ENCODE data around the gene SYT2.
"Not testable (repeated sequence)": the region's sequence is repeated elsewhere in the genome, so short reads cannot be mapped to it uniquely, and the experiment has no call there.

Gene SYT2

GRCh38 chr1:202563818-202564217 lies 146.4 kb downstream of the SYT2 start:
- no peaks in the 10 kb centered on the region for H3K36me3 ChIP-seq (ENCODE audit: control insufficient read depth, insufficient read depth, low read length, severe bottlenecking)
- no peaks in the 10 kb centered on the region for H3K27me3 ChIP-seq (replicated peaks; ENCODE audit: control insufficient read depth, insufficient read depth, low read length)
- peaks cover 56% of the 10 kb centered on the region for H3K4me1 ChIP-seq (ENCODE audit: control insufficient read depth, insufficient read depth, low read length)
- no peaks in the 10 kb centered on the region for H3K9me3 ChIP-seq (ENCODE audit: control insufficient read depth, low read length)
- no peak for DNase-seq (ENCODE audit: low read depth)
- no peak overlapping the region for H3K4me3 ChIP-seq (ENCODE audit: low read length)
- H3K9ac ChIP-seq (ENCODE audit: low read length): no peak overlapping the region

DNA sequence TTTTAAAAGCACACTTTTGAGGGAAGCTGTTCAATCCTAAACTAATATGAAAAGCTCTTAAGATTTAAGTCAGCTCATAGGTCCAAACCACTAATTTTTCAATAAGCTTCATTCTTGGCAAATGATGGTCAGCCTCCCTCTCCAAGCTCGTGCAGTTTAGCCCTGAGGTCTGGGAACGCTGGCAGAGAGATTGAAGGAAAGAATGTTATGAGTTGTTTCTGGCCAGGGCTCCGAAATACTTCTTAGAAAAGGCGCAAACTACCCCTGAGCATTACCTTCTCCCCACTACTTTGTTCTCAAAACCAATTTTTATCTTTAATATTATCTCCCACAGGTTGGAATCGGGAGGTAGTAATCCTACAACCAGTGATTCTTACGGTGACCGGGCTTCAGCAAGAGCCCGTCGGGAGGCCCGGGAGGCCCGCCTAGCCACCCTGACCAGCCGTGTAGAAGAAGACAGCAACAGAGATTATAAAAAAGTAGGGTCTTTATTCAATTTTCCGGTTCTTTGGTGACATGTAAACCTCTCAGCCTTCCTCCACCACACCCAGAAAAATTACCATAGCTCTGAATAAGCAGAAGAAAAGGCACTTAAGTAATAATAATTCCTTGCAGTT lies 147.7 kb downstream of the SYT2 start:
- peak; percentile 24 for DNase-seq (ENCODE audit: low read depth)
- Histone ChIP-seq H3K4me1 (ENCODE audit: control insufficient read depth, insufficient read depth, low read length) (peaks cover 49% of the 10 kb centered on the region), H3K36me3 (ENCODE audit: control insufficient read depth, insufficient read depth, low read length, severe bottlenecking) (no peaks in the 10 kb centered on the region), H3K9ac (ENCODE audit: low read length) (no peak overlapping the region), H3K27me3 (replicated peaks; ENCODE audit: control insufficient read depth, insufficient read depth, low read length) (no peaks in the 10 kb centered on the region), H3K9me3 (ENCODE audit: control insufficient read depth, low read length) (no peaks in the 10 kb centered on the region), H3K4me3 (ENCODE audit: low read length) (no peak overlapping the region)

DNA sequence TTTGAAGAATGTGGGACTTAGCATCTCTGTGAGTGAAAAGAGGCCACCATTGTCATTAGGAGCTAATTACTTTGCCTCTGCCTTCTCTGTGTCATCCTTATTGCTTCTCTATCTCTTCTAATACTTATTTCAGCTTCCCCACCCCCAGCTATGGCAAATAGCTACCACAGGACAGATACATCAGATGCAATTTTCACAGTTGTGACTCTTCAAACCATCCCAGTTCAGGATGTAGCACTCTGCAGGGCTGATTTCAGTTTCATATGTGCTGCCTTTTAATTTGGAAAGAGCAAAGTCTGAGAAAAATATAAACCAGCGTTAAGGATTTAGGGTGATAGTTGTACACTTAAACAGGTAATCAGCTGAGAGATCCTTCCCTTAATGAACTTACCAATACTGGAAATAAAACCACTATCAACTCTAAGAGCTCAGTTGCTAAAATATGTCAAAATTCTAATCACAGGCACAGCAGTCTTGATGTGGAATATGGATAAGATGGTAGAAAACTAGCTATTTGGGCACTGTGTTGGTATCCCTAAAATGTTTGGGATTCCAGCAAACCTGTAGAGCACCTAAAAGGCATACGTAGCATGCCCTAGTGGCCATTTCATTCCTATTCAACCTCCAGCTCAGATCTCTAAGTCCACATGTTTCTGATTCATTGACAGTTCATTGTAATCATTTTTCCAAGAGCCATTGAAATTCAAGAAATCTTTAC lies 148.4 kb downstream of the SYT2 start:
- Histone ChIP-seq H3K9ac (ENCODE audit: low read length) (no peak overlapping the region), H3K4me3 (ENCODE audit: low read length) (no peak overlapping the region), H3K4me1 (ENCODE audit: control insufficient read depth, insufficient read depth, low read length) (peaks cover 42% of the 10 kb centered on the region), H3K9me3 (ENCODE audit: control insufficient read depth, low read length) (no peaks in the 10 kb centered on the region), H3K36me3 (ENCODE audit: control insufficient read depth, insufficient read depth, low read length, severe bottlenecking) (no peaks in the 10 kb centered on the region), H3K27me3 (replicated peaks; ENCODE audit: control insufficient read depth, insufficient read depth, low read length) (no peaks in the 10 kb centered on the region)
- DNase-seq (ENCODE audit: low read depth): no peak

DNA sequence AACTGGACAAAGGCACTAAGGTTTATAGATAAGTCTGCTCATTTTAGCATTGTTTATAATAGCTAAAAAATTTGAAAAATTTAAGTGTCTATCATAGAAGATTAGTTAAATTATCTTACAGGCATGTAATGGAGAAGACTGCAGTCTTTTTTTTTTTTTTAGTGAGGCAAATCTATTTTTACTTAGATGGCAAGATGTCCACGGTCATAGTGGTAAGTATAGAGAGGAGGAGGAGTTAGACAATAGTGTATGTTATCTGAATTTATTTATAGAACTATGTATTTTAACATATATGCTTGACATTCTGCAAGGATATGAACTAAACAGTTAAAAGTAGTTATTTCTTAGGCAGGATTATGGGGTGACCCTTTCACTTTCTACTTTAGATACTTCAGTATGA lies 149.0 kb downstream of the SYT2 start:
- peaks cover 36% of the 10 kb centered on the region for H3K4me1 ChIP-seq (ENCODE audit: control insufficient read depth, insufficient read depth, low read length)
- H3K9me3 ChIP-seq (ENCODE audit: control insufficient read depth, low read length): no peaks in the 10 kb centered on the region
- no peak overlapping the region for H3K4me3 ChIP-seq (ENCODE audit: low read length)
- no peak for DNase-seq (ENCODE audit: low read depth)
- H3K36me3 ChIP-seq (ENCODE audit: control insufficient read depth, insufficient read depth, low read length, severe bottlenecking): no peaks in the 10 kb centered on the region
- H3K9ac ChIP-seq (ENCODE audit: low read length): no peak overlapping the region
- no peaks in the 10 kb centered on the region for H3K27me3 ChIP-seq (replicated peaks; ENCODE audit: control insufficient read depth, insufficient read depth, low read length)

DNA sequence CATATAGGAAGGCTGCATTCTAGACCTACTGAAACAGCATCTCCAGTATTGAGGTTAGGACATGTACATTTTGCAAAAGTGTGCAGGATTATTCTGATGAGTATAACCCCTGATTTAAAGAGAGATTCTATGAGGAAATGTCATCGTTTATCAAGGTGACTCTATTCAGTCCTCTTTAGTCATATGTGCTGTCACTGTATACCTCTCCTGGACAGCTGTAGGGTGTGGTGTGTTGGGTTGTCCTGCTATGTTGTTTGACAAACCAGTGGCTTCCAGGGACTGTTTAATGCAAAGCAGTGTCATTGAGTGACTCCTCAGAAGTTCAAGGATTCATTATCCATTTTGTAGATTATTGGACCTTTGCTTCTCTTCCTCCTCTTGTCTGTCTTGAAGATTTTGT lies 152.6 kb downstream of the SYT2 start:
- not testable (repeated sequence) for H3K9me3 ChIP-seq (ENCODE audit: control insufficient read depth, low read length); DNase-seq (ENCODE audit: low read depth); H3K36me3 ChIP-seq (ENCODE audit: control insufficient read depth, insufficient read depth, low read length, severe bottlenecking); H3K27me3 ChIP-seq (replicated peaks; ENCODE audit: control insufficient read depth, insufficient read depth, low read length); H3K4me3 ChIP-seq (ENCODE audit: low read length); H3K9ac ChIP-seq (ENCODE audit: low read length)
- H3K4me1 ChIP-seq (ENCODE audit: control insufficient read depth, insufficient read depth, low read length): peaks cover 29% of the 10 kb centered on the region

DNA sequence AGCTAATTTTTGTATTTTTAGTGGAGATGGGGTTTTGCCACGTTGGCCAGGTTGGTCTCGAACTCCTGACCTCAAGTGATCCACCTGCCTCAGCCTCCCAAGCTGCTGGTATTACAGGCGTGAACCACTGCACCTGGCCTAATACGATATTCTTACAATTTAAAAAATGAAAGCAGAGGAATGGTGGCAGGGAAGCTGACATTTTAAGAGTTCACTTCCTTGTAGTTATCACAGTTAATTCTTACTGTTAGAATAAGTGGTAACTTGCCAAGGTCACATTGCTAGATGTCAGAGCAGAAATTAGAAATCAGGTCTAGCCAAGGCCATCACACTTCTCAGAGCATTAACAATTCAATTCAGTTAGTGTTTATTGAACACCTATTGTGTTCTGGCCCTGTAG lies 154.2 kb downstream of the SYT2 start:
- not testable (repeated sequence) for H3K4me3 ChIP-seq (ENCODE audit: low read length); H3K9ac ChIP-seq (ENCODE audit: low read length); H3K36me3 ChIP-seq (ENCODE audit: control insufficient read depth, insufficient read depth, low read length, severe bottlenecking); DNase-seq (ENCODE audit: low read depth); H3K27me3 ChIP-seq (replicated peaks; ENCODE audit: control insufficient read depth, insufficient read depth, low read length); H3K9me3 ChIP-seq (ENCODE audit: control insufficient read depth, low read length)
- H3K4me1 ChIP-seq (ENCODE audit: control insufficient read depth, insufficient read depth, low read length): peaks cover 19% of the 10 kb centered on the region

GRCh38 chr1:202554619-202555018 lies 155.6 kb downstream of the SYT2 start:
- H3K9ac ChIP-seq (ENCODE audit: low read length); H3K9me3 ChIP-seq (ENCODE audit: control insufficient read depth, low read length); H3K36me3 ChIP-seq (ENCODE audit: control insufficient read depth, insufficient read depth, low read length, severe bottlenecking); H3K27me3 ChIP-seq (replicated peaks; ENCODE audit: control insufficient read depth, insufficient read depth, low read length); DNase-seq (ENCODE audit: low read depth); H3K4me3 ChIP-seq (ENCODE audit: low read length): not testable (repeated sequence)
- H3K4me1 ChIP-seq (ENCODE audit: control insufficient read depth, insufficient read depth, low read length): peaks cover 19% of the 10 kb centered on the region

DNA sequence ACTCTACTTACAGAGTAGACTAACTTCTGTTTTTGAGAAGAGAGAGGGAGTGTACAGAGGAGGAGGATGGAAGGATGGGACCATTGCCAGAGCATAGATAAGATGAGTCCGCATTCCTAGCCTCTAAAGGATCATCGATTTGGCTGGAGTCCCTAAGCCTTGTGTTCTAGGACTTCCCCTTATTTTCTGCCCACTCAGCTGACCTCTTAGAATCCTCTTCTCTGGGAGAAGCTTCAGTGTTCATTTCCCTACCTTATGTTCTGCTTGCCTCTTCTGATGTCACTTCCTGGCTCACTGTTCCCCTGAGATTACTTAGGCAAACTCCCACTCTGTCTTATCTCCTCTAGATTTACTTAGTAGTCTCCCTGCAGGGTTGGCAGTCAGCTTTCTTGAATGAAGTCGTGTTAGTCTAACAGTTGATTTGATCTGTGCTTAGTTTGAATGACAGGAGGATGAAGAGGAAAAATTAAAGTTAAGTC lies 156.7 kb downstream of the SYT2 start:
- Histone ChIP-seq H3K4me1 (ENCODE audit: control insufficient read depth, insufficient read depth, low read length) (peaks cover 19% of the 10 kb centered on the region), H3K4me3 (ENCODE audit: low read length) (no peak overlapping the region), H3K9me3 (ENCODE audit: control insufficient read depth, low read length) (no peaks in the 10 kb centered on the region), H3K27me3 (replicated peaks; ENCODE audit: control insufficient read depth, insufficient read depth, low read length) (no peaks in the 10 kb centered on the region), H3K9ac (ENCODE audit: low read length) (no peak overlapping the region), H3K36me3 (ENCODE audit: control insufficient read depth, insufficient read depth, low read length, severe bottlenecking) (no peaks in the 10 kb centered on the region)
- DNase-seq (ENCODE audit: low read depth): peak; percentile 10

- not testable (repeated sequence) for H3K27me3 ChIP-seq (replicated peaks; ENCODE audit: control insufficient read depth, insufficient read depth, low read length); DNase-seq (ENCODE audit: low read depth)
Measured at GRCh38 chr1:202553078-202553477, 157.2 kb downstream of the SYT2 start.

GRCh38 chr1:202552615-202553014 lies 157.6 kb downstream of the SYT2 start:
- H3K27me3 ChIP-seq (replicated peaks; ENCODE audit: control insufficient read depth, insufficient read depth, low read length); H3K36me3 ChIP-seq (ENCODE audit: control insufficient read depth, insufficient read depth, low read length, severe bottlenecking); H3K9ac ChIP-seq (ENCODE audit: low read length); H3K9me3 ChIP-seq (ENCODE audit: control insufficient read depth, low read length); H3K4me3 ChIP-seq (ENCODE audit: low read length): not testable (repeated sequence)
- peaks cover 13% of the 10 kb centered on the region for H3K4me1 ChIP-seq (ENCODE audit: control insufficient read depth, insufficient read depth, low read length)
- DNase-seq (ENCODE audit: low read depth): peak; percentile 76

More at GRCh38 chr1:202553078-202553477, 157.2 kb downstream of the SYT2 start:
- H3K9ac ChIP-seq (ENCODE audit: low read length); H3K36me3 ChIP-seq (ENCODE audit: control insufficient read depth, insufficient read depth, low read length, severe bottlenecking); H3K4me3 ChIP-seq (ENCODE audit: low read length); H3K9me3 ChIP-seq (ENCODE audit: control insufficient read depth, low read length): not testable (repeated sequence)
- peaks cover 17% of the 10 kb centered on the region for H3K4me1 ChIP-seq (ENCODE audit: control insufficient read depth, insufficient read depth, low read length)

- H3K36me3 ChIP-seq (ENCODE audit: control insufficient read depth, insufficient read depth, low read length, severe bottlenecking): no peaks in the 10 kb centered on the region
- H3K9ac ChIP-seq (ENCODE audit: low read length): no peak overlapping the region
- peaks cover 16% of the 10 kb centered on the region for H3K4me1 ChIP-seq (ENCODE audit: control insufficient read depth, insufficient read depth, low read length)
- no peaks in the 10 kb centered on the region for H3K27me3 ChIP-seq (replicated peaks; ENCODE audit: control insufficient read depth, insufficient read depth, low read length)
- DNase-seq (ENCODE audit: low read depth): peak; percentile 9
- no peak overlapping the region for H3K4me3 ChIP-seq (ENCODE audit: low read length)
- no peaks in the 10 kb centered on the region for H3K9me3 ChIP-seq (ENCODE audit: control insufficient read depth, low read length)
Measured at GRCh38 chr1:202551683-202552082, 158.6 kb downstream of the SYT2 start.

Data from adipocyte (in vitro differentiated cells).